GM21723 (cell line): ENCODE results near the gene CAND1.

Experiments used
- ATAC-seq: cut with Tn5 transposase; IDR thresholded peaks from one replicate; pipeline ENCODE4 v1.9.1; 2021; ENCODE audit warnings: mild to moderate bottlenecking, moderate library complexity; ENCODE audit not compliant: unreplicated experiment

Gene CAND1

DNA sequence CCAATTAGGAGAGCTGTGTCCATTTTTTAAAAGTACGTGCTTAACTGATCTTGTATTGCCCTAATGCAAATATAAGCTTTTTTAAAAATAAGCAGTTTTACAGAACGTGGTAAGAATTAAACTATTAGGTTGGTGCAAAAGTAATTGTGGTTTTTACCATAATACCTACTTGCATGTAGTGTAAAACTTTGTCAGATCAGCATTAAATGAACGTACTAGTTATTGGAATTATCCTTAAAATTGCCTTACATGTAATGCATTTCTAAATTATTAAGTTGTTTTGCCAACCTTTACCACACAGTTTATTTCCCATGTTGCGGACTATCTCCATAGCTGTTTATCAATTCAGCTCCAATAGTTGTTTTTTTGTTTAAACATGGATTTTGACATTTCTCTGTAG lies 10.9 kb downstream of the CAND1 start:
- no peak for ATAC-seq

DNA sequence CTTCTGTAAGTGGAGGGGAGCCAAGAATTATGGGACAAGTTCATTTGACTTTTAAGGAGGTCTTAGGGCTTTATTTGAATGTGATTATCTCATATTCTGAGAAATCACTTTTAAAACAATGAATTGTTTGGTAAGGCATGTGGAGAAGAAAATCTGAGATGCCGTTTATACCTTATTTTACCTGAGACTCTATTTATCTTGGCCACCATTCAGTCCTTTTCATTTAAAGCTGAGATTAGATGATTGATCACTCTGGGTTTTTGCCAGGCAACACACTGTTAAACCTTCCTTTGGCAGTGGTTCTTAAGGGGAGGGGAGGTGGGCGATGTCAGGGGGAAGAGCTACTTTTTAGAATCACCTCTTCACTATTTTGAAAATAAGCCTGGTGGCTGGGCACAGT lies 11.4 kb downstream of the CAND1 start:
- no peak for ATAC-seq

DNA sequence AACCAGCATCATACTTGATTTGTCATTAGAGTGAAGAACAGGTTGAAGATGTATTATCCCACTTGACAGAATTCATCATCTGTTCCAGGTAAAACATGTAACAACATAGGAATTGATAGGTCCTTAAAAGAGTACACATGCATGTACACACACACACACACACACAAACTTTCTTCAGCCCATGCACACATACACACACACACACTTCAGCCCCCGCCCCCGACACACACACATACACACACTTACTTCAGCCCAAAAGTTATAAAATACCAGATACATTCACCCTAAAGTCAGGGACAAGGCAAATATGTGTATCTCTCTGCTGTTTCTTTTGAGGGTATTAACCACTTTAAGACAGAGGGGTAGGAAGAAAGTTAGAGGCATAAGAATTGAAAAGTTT lies 15.4 kb downstream of the CAND1 start:
- ATAC-seq, result no peak

DNA sequence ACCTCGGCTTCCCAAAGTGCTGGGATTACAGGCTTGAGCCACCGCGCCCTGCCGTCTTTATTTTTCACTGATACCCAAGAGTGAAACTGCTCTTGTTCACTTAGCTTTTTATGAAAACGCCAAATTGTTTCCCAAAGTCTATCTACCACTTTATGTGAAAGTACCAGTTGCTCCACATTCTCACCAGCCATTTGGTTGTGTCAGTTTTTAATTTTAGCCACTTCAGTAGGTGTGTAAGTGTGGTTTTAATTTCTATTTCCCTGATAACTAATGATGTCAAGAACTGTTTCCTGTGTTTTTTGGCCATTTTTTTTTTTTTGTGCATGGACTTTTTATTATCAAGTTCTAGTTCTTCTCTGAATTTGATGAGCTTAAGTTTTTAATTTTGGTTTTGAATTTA lies 17.1 kb downstream of the CAND1 start:
- no peak for ATAC-seq

DNA sequence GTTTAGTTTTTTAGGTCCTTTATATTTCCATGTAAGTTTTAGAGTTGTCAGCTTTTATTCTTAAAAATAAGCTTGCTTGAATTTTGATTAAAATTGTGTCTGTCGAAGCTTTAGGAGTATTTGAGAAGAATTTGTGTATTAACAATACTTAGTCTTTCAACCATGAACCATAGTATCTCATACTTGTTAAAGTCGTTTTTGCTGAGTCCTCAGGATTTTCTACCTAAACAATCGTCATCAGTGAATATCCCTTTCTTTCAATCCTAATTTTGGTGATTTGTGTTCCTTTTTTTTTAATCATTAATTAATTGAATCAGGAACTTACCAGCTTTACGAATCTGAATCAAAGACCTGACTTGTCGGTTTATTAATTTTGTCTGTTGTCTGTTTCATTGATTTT lies 18.2 kb downstream of the CAND1 start:
- ATAC-seq, result no peak

DNA sequence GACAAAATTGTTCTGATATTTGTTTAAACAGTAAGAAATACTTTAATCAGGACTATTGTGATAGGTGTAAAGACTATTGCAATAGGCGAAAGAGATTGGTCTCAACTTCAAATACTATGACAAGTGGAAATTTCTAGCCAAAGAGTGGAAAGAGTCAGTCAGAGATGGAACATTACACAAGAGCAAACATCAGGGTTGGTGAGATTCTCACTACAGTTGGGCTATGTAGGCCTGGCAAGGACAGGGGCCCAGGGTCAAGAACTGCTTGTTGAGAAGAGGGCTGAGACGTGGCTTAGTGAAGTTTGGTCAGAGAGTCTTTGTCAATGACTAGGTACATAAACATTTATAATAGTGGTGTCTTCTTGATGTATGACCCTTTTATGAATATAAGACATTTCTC lies 19.4 kb downstream of the CAND1 start:
- no peak for ATAC-seq

DNA sequence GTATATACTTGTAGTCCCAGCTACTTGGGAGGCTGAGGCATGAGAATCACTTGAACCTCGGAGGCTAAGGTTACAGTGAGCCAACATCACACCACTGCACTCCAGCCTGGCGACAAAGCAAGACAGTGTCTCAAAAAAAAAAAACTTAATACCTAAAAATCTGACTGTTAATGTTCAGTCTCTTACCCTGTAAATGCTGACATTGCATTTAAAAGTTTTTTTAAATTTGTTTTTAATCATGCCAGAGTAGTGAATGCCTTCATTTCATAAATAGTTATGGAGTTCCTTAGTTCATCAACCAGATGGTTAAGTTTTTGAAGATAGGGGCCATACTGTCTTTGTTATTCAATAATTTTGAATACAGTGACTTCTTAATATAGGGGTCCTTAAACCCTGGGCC lies 21.2 kb downstream of the CAND1 start:
- no peak for ATAC-seq

DNA sequence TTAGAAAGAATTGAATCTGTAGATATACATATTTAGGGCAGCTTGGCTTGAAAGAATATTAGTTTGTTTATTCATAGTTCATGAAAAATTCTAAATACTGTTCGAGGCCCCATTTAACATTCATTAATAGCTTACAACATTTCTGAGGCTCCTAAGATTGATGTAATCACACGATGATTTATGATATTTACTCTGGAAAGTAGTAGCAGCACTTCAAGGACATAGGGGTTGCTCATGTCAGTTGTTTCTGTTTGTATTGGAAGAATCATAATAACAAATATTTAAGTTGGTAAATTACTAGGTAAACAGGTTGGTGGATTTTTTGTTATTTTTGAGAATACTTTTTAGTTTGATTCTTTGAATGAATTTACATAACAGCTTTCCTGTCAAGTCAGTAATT lies 30.4 kb downstream of the CAND1 start:
- no peak for ATAC-seq

DNA sequence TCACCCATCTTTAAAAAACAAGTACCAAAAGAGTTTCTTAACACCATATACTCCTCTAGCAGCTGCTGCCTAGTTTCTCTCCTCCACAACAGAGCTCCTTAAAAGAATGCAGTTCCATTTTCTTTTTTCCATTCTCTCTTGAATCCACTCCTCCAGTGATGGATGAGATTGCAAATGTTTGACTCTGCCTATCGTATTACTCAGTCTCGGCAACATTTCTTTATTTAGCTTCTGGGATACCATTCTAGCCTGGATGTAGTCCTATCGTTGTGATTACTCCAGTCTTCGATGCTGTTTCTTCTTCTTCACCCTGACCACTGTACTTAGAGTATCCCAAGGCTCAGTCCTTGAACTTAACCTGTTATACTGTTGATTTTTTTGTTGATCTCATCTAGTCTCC lies 30.8 kb downstream of the CAND1 start:
- no peak for ATAC-seq

DNA sequence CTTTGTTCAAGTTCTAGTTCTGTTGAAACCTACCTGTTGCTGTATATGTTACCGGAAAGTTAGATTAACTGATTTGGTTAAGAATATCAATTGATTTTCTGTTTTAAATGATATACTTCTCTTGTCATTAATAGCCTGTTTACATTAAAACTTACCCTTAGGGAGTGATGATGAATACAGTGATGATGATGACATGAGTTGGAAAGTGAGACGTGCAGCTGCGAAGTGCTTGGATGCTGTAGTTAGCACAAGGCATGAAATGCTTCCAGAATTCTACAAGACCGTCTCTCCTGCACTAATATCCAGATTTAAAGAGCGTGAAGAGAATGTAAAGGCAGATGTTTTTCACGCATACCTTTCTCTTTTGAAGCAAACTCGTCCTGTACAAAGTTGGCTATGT lies 33.0 kb downstream of the CAND1 start:
- ATAC-seq, result no peak

DNA sequence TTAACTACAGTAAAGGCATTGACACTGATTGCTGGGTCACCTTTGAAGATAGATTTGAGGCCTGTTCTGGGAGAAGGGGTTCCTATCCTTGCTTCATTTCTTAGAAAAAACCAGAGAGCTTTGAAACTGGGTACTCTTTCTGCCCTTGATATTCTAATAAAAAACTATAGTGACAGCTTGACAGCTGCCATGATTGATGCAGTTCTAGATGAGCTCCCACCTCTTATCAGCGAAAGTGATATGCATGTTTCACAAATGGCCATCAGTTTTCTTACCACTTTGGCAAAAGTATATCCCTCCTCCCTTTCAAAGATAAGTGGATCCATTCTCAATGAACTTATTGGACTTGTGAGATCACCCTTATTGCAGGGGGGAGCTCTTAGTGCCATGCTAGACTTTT lies 36.4 kb downstream of the CAND1 start:
- ATAC-seq, result no peak

DNA sequence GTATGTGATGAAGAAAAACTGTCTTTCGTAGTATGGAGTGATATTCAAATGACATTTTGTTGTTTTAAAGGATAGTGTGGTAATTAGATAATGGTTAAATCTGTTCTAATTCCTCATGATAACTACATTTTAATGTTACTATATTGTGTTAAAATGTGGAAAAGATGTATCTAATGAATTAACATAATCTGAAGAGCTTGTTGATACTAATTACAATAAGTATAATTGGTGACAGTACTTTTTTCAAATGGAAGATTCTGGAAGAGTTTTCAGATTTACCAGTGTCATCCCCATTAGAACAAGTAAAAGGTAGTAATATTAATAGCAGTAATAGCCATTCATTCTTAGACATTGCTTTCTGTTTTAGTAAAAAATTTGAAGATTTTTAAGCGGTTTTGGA lies 37.6 kb downstream of the CAND1 start:
- ATAC-seq, result no peak

DNA sequence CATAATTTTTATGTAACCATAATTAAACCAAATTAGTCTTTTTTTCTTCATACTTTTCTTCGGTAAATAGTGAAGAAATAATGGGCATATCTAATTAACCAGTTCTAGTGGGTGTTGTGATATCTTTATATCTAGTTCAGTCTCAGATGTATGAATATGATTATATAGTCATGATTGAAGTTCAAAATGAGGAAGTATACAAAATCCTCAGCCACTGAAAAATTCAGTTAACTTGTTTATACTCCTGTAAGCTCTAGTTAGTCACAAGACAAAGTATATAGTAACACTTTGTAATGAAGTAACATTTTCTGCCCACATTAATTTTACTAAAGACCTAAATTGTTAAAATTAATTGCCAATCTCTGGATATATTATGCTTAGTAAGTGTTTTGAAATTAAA lies 46.5 kb downstream of the CAND1 start:
- ATAC-seq, result no peak

DNA sequence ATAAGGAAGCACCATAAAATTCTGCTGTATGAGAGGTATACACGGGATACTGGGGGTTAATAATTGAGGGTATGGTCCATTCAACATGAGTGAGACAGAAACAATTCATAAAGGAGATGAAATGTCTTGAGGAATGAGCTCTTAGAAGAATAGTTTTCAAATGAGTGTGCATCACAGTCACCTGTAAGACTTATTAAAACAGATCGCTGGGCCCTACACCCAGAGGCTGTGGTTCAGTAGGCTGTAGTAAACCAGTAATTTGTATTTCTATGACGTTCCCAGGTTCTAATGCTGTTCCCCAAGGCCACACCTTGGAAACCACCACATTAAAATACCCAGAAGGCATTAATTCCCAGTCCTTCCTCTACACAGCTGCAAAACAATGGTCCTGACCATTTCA lies 49.6 kb downstream of the CAND1 start:
- ATAC-seq, result no peak

DNA sequence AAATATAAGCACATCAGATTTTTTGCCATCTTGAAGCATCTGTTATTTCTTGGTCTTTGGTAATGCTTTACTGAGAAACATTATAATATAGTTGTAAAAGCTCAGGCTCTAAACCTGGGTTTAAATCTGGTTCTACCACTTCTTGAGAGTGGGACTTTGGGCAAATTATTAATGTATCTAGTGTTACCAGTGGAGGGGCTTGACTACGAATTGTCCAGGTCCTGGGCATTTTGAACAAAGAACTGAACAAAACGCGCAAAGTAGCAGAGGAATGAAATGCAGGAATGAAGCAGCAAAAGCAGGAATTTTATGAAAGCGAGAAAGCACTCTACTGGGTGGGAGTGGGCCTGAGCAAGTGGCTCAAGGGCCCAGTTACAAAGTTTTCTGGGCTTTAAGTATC lies 50.8 kb downstream of the CAND1 start:
- no peak for ATAC-seq

DNA sequence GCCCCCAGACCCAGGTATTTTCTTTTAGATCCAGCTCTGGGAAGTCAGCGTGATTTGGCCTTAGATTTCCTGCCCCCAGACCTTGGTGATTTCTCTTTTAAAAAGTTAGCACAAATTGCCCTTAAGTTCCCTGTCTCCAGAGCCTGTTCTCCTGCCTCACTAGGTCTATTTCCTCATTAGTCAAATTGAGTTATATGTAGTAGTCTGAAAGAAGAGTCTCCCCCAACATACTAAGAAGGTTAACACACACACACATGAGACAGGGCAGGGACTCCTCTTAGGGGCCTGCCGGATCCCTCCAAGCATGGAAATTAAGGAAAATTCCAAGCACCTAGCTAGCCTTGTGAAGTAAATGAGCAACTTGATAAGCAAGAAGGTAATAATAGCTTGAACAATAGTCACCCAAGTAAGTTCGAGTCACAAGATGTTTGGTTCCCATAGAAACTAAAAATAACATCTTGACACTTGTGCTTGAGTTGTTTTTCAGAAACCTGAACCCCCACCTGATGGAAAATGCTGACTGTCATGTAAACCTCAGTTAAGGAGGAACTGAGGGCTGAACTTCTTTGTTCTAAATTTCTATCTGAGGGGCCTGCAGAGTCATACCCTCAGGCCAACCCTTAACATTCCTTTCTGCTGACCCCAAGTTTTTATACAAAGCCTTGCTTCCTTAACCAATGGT lies 51.6 kb downstream of the CAND1 start:
- ATAC-seq, result no peak

DNA sequence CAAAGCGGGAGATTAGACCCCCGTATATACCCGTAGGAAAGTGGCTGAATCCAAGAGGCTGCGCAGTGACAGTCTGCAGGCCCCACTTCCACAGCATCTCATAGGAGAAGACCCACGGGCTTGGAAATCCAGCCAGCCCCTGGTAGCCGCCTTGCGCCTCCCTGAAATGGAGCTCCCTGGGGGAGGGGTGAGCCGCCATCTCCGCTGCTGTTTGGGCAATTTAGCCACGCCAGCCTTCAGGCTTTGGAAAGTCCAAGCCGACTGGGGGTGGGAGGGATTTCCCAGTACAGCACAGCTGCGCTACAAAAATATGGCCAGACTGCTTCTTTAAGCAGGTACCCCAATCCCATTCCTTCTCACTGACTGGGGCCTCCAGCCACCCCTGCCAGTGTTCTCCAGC lies 53.4 kb downstream of the CAND1 start:
- no peak for ATAC-seq

DNA sequence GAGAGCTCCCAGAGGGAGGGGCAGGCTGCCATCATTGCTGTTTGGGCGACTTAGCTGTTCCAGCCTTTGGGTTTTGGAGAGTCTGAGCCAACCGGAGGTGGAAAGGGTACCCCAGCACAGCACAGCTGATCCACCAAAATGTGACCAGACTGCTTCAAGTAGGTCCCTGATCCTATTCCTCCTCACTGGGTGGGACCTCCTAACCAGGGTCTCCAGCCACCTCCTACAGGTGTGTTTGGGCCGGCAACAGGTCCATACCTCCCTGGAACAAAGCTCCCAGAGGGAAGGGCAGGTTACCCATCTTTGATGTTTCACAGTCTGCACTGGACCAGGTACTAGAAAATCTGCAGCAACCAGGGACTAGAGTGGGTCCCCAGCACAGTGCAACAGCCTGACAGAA lies 53.8 kb downstream of the CAND1 start:
- ATAC-seq, result no peak

DNA sequence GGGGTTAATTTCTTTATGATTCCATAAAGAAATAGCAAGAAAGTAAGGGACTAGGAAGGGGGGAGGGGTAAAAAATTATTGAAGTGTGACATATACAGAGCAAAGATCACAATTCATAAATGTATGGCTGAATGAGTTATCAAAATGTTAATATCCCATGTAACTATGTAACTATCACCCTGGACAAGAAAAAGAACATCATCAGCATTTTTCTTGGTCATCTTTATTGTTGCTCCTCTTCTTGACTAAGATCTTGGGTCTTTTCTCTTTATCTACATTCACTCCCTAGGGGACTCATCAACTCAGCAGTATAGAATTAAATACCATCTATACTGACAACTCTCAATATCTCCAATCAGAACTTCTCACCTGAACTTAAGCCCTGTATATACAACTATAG lies 57.5 kb downstream of the CAND1 start:
- ATAC-seq, result no peak

DNA sequence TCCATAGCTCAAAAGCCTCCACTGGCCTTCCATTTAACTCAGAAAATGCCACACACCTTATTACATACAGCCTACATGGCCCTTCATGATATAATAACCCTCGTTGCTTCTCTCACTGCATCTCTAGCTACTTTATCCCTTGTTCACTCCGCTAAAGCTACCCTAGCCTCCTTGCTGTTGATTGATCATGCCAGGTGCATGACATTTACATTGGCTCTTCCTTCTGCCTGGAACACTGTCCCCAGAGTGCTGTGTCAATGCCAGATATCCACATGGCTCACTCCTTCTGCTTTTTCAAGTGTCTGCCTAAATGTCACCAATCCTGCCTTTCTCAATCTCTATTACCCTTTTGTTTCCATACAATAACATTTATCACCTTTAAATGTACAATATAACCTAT lies 58.3 kb downstream of the CAND1 start:
- no peak for ATAC-seq

DNA sequence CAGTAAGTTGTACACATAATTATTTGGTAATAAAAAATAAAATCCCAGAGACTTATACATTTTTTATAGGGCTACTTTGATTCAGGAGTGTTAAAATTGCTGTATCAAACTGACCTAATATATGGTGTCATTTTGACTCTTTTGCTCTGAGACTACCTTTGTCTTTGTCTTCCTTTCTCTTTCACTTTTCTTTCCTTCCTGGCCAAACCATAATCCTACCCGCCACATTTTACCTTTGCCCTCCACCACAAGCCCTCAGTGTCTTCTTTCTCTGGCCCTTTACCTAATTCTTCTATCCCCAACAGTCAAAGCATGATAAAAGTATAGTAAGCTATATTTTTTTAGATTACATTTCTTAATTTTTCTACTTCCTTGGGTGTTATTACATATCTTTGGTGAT lies 62.0 kb downstream of the CAND1 start:
- ATAC-seq, result no peak

DNA sequence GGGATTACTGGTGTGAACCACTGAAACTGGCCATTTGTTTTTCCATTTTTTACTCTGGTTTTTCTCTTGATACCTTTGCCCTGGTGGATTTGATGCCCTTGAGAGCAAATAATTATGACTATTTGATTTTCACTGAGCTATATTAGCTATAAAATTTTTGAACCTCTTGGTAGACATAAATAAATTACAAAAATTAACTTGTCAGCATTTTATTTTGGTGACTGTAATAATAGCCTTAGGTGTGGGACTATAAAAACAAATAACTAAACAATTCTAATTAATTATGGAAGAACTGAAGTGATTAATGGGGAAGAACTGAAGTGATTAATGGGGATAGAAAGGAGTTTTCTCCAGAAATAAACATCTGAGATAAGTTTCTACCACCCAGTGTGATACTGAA lies 62.7 kb downstream of the CAND1 start:
- ATAC-seq, result no peak

DNA sequence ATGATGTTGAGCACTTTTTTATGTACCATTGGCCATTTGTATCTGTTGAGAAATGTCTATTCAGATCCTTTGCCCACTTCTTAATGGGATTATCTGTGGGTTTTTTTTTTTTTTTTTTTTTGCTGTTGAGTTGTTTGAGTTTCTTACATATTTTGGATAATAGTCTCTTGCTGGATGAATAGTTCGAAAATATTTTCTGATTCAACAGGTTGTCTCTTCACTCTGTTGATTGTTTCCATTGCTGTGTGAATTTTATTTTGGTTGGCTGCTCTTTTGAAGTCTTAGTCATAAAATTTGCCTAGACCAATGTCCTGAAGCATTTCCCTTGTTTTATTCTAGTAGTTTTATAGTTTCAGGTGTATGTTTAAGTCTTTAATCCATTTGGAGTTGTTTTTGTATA lies 64.5 kb downstream of the CAND1 start:
- ATAC-seq, result no peak

DNA sequence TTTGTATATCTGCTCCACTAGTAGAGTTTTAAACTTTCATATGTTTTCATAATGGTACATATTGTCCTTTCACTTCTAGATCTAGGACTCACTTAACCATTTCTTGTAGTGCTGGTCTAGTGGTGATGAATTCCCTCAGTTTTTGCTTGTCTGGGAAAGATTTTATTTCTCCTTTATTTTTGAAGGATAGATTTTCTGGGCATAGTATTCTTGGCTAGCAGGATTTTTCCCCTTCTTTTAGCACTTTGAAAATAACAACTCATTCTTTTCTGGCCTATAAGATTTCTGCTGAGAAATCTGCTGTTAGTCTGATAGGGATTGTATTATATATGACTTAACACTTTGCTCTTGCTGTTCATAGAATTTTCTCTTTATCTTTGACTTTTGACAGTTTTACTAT lies 69.3 kb downstream of the CAND1 start:
- no peak for ATAC-seq
